ENCODE measurements around the gene SHISAL2A.
A peak's percentile ranks its signal among the peaks of the same experiment; 100 is the strongest.

Gene SHISAL2A

DNA sequence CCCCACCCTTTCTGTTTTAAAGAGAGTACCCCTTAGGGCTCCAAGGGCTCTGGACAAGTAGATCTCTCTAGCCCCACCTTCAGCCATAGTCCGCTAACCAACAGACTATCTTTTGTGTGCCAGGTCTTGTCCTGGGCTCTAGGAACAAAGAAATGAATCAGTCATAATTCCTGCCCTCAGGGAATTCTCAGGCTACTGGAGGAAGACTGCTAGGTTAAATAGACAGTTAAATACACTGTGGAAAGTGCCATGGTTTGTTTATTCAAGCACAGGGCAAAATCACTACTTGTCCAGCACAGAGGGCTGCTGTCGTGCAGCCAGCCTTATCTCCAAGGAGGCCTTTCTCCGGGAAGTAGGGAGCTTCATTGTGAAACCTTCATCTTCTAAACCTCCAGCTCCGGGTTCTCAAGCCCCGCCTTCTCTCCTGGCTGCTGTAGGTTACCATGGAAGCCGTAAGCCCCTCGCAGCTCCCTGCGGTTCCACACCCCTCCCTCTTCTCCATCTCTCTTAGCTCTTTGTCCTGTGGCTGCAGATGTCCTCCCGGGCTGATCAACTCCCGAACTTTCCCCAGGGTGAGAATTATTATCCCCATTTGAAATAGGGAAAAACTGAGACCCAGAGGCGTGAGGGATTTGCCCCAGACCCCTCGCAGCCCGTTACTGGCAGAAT, 29.8 kb downstream of the SHISAL2A start:
- DNase-seq, result no peak

DNA sequence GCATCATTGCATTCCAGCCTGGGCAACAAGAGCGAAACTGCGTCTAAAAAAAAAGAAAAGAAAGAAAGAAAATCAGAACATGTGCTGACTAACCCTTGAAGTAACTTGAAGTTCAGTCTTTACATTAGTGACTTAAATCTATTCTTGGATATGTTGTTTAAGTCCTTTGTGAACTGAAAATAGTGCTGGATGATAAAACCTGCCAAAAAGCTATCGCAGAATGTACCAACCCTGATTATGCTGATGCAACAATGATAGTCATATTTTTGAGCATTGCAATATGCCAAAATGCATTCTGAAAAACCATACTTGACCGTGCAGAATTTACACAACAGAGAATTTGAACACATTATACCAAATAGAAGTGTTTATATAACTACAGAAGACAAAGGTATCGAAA, 30.7 kb downstream of the SHISAL2A start:
- no peak for DNase-seq

DNA sequence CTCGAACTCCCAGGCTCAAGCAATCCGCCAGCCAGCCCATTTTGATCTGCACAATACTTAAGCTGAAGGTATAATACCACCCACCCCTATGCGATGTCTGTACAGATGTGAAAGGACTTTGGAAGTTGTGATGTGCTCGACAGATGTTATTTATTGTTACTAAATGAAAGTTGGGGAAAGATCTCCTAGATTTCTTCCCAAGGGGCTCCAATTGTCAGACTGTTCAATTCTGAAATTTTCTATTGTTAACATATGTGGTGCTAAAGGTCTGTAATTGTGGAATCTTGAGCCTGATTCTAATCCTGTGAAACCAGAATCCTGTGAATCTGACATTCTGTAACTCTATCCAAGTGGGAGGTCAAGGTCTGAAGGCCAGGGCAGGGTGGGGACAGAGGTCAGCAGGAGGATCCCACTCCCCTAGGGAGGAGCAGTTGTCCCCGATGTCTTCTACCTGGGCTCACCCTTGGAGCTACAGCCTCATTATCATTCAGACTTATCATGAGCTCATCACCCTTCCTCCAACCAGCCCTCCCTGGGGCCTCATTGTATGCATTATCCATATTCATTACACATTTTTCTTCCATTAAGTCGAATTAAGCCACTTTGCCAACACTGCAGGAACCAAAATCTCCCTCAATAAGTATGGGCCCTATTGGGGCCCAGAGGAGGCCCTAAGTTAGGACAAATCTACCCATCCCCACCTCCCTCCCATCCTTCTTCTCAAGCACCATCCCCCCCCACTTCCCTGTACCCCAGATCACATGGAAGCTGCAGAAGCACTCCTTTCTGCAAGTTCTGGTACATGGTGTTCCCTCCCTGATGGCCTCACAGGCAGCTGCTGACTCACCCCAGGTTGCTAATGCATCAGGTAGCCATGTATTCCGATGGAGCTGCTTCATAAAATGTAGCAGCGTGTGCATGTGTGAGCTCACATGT, 32.3 kb downstream of the SHISAL2A start:
- no peak for DNase-seq

DNA sequence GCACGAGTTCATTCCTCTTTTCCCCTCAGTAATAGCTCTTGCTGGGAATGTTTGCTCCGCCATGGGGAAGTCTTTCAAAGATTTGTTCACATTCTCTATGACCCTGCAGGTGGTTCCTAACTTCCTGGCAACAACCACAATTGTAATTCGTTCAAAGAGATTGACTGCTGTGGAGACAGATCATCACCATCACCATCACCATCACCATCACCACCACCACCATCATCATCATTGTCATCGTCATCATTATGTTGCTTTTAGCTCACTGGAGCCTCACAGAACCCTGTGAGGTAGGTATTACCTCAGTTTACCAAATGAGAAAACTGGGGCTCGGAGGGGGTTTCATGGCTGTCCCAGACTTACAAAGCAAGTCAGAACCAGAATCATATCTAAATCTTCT, 34.3 kb downstream of the SHISAL2A start:
- DNase-seq, result no peak

DNA sequence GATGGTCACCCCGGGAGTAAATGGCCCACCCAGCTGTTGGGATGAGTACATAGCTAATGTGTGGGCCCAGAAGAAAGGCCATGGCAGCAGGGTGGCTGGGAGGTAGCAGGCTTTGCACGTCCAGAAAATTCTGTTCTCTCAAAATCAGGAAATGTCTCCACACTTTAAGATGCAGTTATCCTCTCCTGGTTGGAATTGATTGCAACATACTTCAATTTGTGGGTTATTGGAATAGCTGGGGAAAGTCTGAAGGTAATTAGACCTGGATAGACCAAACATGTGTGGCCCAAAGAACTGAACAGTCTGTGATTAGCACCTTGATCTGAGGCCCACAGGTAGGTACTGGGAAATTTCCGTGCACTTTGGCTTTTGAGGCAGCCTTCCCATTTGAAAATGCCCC, 35.0 kb downstream of the SHISAL2A start:
- DNase-seq, result no peak

DNA sequence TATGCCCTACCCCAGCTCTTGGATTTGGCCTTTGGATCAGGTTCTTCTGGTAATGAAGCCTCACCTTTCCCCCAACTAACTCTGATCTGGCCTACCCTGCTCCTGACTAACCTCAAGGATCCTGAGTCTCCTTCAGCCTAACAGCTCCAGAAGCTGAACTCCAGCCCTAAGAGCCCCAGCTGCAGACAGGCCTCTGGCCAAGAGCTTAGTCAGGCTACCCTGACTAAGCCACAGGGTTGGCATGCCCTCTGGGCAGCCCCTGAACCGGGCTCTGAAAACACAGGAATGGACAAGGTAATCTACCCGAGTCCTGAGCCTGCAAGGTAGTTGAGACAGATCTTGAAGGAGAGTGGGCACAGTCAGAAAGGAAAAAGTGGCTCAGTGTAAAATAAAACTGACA, 35.7 kb downstream of the SHISAL2A start:
- DNase-seq, result no peak

DNA sequence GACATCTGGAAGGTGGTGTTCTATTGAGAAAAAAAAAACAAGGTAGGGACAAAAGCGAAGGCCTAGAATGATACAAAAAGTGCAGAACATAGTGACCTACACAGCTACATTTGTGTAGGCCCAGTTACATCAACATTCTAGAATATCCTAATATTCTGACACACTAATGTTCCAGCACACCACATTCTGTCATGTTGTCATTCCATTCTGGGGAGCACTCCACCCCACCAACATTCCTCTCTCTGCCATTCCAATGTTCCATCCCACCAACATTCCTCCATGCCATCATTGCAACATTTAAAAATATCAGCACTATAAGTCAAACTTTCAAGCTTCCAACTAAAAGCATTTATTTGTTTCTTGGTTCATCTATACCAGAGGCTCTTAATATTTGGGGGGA, 36.7 kb downstream of the SHISAL2A start:
- no peak for DNase-seq

DNA sequence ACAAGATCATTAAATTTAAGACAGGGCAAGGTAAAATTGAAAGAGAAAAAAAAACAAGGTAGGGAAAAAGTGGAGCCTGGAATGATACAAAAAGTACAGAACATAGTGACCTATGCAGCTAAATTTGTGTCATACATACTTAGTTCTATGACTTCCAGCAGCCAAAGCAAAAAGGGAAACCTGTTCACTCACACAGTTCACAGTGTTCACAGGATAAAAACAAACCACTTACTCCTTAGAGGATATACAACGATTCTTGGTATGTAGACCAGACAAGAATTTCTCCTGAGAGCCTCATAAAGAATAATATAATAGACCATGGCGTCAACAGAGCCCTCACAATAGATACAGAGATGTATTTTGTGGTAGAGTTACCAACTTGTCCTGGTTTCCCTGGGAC, 37.6 kb downstream of the SHISAL2A start:
- no peak for DNase-seq

DNA sequence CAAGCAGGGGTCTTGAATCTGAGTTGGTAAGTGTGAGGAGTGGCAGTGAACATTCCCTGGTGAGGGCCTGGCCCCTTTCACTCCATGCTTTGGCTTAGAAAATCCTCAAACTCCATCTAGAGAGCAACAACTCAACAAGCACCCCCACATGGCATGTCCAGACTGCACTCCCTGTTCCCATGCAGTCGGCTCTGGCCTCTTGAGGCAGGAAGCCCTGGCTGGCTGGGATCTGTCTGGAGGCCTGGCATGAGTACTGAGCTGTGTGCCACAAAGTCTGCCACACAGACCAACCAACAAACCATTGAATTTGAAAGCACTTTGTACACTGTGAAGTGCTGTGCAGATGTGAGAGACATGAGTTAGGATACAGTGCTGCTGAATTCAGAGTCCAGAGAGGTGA, 40.0 kb downstream of the SHISAL2A start:
- no peak for DNase-seq

DNA sequence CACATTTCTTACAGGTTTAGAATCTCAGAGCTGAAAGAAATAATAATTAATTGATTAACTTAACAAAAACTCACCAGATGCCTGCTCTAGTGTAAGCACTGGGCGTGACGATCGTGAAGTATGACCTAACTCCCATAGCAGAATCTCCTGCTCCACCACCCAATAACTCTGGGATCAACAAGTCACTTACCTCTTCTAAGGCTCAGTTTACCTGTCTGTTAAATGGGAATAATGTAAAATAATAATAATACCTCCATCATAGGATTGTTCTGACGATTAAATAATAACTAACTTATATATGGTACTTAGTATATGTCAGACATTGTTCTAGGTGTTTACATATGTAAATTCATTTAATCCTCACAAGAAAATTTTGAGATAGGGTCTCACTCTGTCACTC, 40.5 kb downstream of the SHISAL2A start:
- no peak for DNase-seq

DNA sequence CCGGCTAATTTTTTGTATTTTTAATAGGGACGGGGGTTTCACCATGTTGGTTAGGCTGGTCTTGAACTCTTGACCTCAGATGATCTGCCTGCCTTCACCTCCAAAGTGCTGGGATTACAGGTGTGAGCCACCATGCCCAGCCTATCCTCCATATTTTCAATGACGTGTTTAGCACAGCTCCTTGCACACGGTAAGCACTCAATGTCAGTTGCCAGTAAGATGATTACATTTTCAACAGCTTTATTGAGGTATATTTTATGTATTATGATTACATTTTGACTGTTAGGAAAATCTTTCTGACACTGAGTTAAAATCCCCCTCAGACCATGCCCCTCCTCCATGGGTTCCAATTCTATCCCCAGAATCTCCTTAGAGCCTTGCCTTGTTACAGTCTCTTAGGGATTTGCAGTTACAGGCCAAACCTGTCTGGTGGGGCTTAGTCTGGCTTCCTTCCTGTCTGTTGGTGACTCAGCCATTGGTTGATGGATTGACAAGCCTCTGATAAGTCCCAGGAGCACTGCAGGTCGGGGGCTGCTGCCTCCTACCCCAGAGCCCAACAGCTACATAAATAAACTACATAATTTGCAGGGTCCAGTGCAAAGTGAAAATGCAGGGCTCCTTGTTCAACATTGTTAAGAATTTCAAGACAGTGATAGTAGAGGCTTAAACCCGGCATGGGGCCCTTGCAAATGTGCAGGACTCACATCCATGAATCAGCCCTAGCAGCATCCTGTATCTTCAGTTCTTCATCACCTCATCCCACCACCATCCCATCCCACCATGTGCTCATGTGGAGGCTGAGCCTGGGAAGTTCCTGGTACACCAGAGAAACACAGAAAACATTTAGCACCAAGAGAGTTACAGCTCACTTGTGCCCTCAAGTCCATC, 41.8 kb downstream of the SHISAL2A start:
- DNase-seq, result no peak

DNA sequence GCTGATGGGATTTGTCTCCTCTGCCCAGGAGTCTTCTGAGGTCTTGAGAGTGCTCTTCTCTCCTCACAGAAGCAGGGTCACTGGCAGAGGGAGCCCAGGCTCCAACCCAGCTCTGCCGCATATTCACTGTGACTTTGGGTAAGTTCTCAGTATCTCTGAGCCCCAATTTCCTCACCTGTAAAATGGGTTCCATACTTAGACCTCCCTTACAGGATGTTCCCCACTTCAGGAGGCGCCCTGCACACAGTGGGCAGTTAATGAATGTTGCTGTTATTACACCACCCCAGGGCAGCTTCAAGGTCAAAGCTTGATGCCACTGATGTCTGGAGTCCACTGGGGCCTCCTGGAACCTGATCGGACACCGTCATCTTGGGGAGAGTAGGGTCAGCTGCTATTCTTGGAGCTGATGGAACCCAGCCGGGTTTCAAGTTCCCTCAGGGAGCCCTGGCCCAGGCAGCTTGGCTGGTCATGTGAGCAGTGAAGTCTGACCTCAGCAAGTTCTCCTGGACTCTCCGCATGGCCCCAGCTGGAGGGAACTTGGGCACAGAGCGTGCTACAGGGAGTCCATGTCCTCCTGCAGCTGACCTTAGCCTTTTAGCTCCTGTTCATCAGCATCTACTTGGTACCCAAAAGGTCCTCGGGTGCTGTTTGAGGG, 43.4 kb downstream of the SHISAL2A start:
- no peak for DNase-seq

DNA sequence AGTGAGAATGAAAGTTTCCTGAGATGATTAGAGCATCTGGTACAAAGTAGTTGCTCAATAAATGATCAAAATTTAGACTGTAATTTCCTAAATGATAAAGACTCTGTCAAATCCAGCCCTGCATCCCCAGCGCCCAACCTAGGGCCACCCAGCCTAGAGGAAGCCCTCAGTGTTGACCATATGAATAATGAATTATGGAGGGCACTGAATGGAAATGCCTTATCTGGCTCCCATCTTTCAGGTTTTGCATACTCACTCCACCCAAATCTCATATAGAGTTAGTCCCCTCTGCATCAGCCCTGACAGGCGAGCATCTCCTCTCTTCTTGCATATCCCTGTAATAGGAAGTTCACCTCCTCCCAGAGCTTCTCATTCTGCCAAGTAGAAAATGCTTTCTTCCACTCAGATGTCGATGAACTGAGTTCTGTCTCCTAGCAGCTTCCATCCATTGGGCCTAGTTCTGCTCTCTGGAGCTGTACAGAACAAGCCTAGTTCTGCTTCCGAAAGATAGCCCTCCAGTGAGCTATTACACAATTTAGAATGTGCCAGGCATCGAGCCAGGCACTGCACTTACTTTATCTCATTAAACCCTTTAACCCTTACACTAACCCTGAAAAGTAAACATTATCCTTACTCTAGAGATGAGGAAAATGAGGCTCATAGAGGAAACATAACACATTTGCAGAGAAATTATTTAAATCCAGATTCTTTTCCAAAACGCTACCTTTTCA, 44.3 kb downstream of the SHISAL2A start:
- no peak for DNase-seq

DNA sequence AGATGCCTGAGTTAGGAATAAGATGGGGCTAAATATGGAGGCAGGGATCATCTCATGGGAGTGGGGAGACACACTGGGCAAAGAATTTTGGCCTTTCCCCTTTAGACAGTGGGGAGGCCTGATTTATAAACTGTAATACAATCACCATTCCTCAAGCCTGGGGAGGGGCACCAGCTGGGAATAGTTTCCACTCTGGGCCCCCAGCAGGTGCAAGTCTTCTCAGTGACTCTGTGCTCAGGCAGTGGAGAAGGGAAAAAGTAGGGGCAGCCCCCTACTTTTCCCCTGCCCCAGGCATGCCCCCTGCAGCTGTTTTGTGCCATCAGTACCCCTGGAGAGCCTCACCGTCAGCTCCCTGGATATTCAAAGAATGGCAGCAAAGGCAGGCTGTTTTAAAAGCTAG, 46.1 kb downstream of the SHISAL2A start:
- no peak for DNase-seq

DNA sequence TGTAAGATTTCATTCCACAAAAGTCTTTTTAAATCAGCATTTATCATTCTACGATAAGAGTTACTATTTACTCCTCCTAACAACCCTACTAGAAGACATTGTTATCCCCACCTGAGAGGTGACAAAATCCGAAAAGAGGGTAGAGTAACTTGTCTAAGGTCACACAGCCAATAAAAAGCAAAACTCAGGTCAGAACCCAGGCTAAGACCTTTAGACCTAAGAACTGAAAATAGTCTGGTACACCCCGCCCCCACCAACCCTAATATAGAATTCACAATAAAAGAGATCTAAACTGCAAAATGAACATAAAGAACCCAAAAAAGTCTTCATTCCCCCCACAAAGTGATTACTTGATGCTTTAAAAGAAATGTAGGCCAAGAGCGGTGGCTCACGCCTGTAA, 46.5 kb downstream of the SHISAL2A start:
- DNase-seq, result no peak

DNA sequence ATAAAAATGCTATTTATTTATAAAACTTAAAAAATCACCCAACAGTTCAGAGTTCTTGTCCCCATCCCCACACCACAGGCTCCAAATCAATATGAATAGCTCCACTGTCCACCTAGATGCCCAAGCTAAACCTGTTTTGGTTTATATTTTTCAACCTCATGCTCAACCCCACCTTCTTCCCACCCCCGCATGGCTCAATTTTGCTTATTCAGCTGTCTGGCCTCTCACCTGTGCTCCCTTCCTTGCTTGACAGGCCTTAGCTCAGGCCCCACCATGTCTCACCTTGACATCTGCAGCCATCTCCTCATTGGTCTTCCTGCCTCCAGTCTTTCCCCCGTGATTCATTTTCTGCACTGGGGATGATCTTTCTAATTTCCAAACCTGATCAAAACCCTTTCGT, 47.4 kb downstream of the SHISAL2A start:
- no peak for DNase-seq

DNA sequence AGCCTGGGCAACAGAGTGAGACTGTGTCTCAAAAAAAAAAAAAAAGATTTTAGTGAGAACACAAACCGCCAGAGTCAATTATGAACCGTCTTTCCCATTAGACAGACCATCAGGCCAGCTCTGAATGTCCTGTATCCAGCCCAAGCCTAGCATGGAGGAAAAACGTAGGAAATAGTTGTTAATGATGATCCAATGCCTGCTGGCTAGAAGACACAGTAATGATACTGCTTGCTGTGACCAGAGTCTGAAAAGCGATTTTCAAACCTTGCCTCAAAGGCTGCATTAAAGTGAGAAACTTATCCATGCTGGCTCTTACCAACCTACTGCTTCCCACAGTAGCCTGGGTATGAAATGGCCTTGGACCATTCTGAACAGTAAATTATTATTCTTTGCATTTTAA, 48.2 kb downstream of the SHISAL2A start:
- no peak for DNase-seq

DNA sequence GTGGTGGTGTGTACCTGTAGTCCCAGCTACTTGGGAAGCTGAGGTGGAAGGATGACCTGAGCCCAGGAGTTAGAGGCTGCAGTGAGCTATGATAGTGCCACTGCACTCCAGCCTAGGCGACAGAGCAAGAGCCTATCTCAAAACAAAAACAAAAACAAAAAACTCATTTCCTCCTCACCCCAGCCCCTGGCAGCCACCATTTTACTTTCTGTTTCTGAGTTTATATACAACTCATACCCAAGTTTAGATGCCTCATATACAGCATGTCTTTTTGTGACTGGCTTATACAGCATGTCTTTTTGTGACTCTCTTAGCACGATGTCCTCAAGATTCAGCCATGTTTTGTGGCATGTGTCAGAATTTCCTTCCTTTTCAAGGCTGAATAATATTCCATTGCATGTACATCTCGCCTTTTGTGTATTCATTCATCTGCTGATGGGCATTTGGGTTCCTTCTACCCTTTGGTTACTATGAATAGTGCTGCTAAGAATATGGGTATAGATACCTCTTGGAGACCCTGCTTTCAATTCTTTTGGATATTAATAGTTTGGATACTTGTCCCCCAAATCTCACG, 50.5 kb downstream of the SHISAL2A start:
- DNase-seq, result no peak

DNA sequence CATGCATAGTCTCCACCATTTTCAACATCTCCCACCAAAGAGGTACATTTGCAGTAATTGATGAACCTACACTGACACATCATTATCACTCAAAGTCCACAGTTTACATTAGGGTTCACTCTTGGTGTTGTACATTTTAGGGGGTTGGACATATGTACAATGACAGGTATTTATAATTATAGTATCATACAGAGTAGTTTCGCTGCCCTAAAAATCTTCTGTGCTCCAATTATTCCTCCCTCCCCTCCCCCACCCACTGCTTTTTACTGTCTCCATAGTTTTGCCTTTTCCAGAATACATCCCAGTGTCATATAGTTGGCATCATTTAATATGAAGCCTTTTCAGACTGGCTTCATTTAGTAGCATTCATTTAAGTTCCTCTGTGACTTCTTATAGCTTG, 51.6 kb downstream of the SHISAL2A start:
- no peak for DNase-seq

DNA sequence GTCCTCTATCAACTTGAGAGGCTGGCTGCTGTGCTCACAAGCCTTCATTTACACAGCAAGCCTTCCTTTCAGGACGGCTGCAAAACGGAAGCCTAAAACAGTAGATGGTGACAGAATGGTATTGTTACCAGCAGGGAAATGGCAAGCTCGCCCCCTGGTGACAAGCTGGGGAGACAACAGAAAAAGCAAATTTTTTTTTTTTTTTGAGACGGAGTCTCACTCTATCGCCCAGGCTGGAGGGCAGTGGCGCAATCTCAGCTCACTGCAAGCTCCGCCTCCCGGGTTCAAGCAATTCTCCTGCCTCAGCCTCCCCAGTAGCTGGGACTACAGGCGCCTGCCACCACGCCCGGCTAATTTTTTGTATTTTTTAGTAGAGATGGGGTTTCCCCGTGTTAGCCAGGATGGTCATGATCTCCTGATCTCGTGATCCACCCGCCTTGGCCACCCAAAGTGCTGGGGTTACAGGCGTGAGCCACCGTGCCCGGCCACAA, 53.3 kb downstream of the SHISAL2A start:
- DNase-seq, result peak; percentile 17 to 70 (median 47)

DNA sequence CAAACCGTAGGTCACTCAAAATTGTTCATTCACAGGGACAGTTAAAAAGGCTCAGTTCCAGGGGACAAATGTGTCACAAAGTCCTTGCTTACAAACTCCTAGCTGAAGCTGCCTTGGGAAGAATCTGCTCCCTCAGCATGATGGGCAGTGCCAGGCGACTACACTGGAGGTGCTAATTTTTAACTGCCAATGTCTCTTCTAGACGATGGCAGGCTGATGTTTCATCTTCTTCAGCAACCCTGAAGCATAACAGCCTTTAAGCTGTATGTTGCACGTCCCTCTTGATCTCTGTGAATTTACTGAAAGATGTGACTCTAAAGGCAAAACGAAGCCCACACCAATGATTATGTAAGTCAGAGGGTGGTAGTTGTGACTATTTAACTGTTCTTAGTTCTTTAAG, 53.9 kb downstream of the SHISAL2A start:
- DNase-seq, result no peak

DNA sequence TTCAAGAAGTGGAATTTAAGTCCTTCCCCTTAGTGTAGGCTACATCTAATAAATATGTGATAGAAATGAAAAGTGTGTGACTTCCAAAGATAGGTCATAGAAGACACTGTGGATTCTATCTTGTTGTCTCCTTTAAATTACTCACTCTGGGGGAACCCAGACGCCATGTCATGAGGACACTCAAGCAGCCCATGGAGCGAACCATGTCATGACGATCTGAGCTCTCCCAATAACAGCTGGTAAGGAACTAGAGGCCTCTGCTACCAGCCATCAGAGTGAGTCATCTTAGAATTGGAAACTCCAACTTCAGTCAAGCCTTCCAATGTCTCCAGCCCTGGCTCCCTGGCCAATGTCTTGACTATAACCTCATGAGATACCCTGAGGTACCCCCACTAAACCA, 58.9 kb downstream of the SHISAL2A start:
- no peak for DNase-seq
